ENCODE data around the gene OR2G6.
"Not testable (repeated sequence)": the region's sequence is repeated elsewhere in the genome, so short reads cannot be mapped to it uniquely, and the experiment has no call there.

The OR2G6 gene

DNA sequence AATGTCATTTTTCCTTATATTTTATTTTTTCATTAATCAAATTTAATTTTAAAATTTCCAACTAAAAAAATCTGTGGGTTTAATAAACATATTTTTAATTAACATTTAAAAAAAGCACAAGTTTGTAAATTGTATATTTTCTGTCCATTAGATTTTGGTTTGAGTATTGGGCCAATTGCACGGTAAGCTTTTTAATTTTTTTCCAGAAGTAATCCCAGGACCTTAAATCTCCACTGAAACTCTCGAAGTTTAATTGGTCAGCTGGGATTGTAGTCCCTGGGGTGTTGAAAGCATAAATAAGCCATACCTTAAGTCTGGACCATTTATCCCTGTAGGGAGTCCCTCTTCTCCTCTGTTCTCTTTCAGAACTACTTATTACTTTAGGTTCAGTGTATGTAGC lies at the start of gene OR2G6:
TSS of gene OR2G6 (plus strand) at position 301 of the 400 bp plus-strand sequence. CDS start 13,574 bp downstream, outside the sequence.
- DNase-seq (ENCODE audit: extremely low read depth, low read depth) = not testable (repeated sequence)

GRCh38 chr1:248459117-248459516 lies 48.8 kb upstream of the OR2G6 start:
- DNase-seq (ENCODE audit: extremely low read depth, low read depth) = not testable (repeated sequence)

GRCh38 chr1:248471154-248471553 lies 36.7 kb upstream of the OR2G6 start:
- TF ChIP-seq, protein P1, sequence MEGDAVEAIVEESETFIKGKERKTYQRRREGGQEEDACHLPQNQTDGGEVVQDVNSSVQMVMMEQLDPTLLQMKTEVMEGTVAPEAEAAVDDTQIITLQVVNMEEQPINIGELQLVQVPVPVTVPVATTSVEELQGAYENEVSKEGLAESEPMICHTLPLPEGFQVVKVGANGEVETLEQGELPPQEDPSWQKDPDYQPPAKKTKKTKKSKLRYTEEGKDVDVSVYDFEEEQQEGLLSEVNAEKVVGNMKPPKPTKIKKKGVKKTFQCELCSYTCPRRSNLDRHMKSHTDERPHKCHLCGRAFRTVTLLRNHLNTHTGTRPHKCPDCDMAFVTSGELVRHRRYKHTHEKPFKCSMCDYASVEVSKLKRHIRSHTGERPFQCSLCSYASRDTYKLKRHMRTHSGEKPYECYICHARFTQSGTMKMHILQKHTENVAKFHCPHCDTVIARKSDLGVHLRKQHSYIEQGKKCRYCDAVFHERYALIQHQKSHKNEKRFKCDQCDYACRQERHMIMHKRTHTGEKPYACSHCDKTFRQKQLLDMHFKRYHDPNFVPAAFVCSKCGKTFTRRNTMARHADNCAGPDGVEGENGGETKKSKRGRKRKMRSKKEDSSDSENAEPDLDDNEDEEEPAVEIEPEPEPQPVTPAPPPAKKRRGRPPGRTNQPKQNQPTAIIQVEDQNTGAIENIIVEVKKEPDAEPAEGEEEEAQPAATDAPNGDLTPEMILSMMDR (IDR thresholded peaks at IDR 0.05; ENCODE audit: low read depth, low read length) = no peak
- DNase-seq (ENCODE audit: extremely low read depth, low read depth) = no peak

- DNase-seq (ENCODE audit: extremely low read depth, low read depth) = not testable (repeated sequence)
Observed at GRCh38 chr1:248472111-248472510, 35.8 kb upstream of the OR2G6 start.

GRCh38 chr1:248473051-248473450 lies 34.8 kb upstream of the OR2G6 start, which contains the start of gene OR2T3:
TSS of gene OR2T3 (plus strand) at chr1:248473351. CDS start at chr1:248473351, 0 bp downstream.
- DNase-seq (ENCODE audit: extremely low read depth, low read depth) = not testable (repeated sequence)

- not testable (repeated sequence) for DNase-seq (ENCODE audit: extremely low read depth, low read depth)
Observed at GRCh38 chr1:248475660-248476059, 32.2 kb upstream of the OR2G6 start.

GRCh38 chr1:248481686-248482579 lies 25.9 kb upstream of the OR2G6 start:
- DNase-seq (ENCODE audit: extremely low read depth, low read depth) = not testable (repeated sequence)

- not testable (repeated sequence) for DNase-seq (ENCODE audit: extremely low read depth, low read depth)
Observed at GRCh38 chr1:248488289-248488688, 19.6 kb upstream of the OR2G6 start, which contains the start of gene OR2T5. TSS of gene OR2T5 (plus strand) at chr1:248488589. CDS start at chr1:248488589, 0 bp downstream.

GRCh38 chr1:248496661-248497060 lies 11.2 kb upstream of the OR2G6 start:
- not testable (repeated sequence) for DNase-seq (ENCODE audit: extremely low read depth, low read depth)

- DNase-seq (ENCODE audit: extremely low read depth, low read depth) = not testable (repeated sequence)
Observed at GRCh38 chr1:248500305-248501035, 7.4 kb upstream of the OR2G6 start.

DNA sequence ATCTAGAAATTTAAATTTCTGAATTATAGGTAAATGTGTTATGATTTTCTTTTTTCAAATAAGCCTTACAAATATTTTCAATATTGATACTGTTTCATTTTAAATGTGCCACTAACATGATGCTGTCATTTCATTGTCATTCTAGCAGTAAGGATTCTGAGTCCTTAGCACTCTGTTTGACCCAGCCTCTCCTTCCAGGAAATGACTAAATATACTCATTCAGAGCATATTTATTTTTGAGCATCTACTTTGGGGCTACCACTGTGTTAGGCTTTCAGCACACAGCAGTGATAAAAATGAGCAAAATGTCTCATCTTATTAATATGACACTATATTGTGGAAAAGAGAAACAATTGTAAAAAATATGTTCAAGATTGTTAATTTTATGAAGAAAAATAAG lies 2.3 kb downstream of the OR2G6 start:
- not testable (repeated sequence) for DNase-seq (ENCODE audit: extremely low read depth, low read depth)

- TF ChIP-seq, protein P1 (IDR thresholded peaks at IDR 0.05; ENCODE audit: low read depth, low read length) = no peak
- DNase-seq (ENCODE audit: extremely low read depth, low read depth) = no peak
Observed at GRCh38 chr1:248521856-248522255, 14.0 kb downstream of the OR2G6 start.

DNA sequence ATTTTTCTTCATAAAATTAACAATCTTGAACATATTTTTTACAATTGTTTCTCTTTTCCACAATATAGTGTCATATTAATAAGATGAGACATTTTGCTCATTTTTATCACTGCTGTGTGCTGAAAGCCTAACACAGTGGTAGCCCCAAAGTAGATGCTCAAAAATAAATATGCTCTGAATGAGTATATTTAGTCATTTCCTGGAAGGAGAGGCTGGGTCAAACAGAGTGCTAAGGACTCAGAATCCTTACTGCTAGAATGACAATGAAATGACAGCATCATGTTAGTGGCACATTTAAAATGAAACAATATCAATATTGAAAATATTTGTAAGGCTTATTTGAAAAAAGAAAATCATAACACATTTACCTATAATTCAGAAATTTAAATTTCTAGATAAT lies 29.6 kb downstream of the OR2G6 start:
- DNase-seq (ENCODE audit: extremely low read depth, low read depth) = not testable (repeated sequence)

DNA sequence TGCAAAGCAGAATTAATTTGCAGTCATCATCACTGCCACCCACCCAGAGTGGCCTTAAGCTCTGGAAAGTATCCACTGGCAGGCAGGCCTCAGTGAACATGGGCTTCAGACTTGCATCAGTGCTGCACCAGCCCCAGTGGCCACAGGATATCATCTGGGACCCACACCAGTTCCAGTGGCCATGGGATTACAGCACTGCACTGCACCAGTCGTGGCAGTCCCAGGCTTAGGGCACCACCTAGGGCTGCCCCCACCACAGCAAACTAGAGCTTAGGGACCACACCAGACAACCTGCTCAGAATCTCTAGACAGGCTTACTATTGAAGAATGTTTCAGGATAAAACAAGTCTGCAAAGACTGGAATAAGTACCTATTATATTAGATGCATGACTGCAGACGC lies 39.5 kb downstream of the OR2G6 start:
- DNase-seq (ENCODE audit: extremely low read depth, low read depth) = not testable (repeated sequence)

DNA sequence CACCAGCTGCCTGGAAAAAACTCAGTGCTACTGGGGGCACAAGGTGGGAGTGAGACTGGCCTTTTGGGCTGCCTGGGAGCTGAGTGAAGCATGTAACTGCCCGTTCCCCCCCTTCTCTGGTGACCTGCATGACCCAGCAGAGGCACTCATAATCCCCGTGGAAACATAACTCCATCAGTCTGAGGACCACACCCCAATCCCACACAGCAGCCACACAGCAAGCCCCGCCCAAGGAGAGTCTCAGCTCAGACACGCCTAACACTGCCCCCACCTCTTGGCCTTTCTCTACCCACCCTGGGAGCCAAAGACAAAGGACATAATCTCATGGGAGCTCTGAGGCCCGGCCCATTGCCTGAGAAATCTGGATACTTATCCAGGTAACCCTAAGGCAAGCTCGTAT lies 43.2 kb downstream of the OR2G6 start:
- DNase-seq (ENCODE audit: extremely low read depth, low read depth) = not testable (repeated sequence)

GRCh38 chr1:248562672-248563071 lies 54.8 kb downstream of the OR2G6 start, which contains the start of gene OR2T29:
TSS of gene OR2T29 (minus strand) at chr1:248562772. CDS start at chr1:248559491, 3,281 bp downstream.
- not testable (repeated sequence) for DNase-seq (ENCODE audit: extremely low read depth, low read depth)

DNA sequence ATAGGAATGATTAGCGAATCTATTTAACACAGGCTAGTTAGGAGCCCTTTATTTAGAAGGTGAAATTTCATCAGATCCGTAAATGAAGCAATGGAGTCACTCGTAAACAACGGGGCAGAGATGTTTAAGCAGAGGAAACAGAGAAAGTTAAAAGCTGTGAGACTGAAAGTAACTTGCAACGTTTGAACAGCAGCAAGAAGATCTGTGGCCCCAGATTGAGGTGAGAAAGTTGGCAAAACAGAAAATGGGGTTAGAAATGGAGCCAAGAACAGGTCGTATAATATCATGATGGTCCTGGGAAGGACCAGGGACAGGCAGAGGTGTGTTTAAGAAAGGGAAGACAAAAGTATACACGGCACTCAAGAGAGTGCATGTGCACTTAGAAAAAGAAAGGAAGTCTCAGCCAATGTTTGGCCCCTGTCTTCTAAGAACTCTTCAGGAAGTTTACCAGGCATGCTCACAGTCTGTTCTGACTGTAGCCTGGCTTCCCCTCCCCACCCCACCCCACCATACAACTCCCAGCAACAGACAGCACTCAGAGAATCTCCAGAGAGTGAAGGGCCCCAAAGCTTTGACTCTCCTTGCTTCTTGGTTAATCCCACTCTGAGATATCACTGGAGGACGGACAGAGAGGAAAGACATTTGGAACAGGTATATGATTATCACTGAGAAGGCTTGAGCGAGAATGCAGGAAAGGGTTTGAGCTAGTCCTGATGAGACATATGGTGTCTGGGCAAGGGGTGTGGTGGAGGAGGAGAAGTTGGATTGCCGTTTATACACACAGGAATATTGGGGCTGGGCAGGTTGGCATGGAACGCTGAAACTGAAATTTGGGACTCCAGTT lies 57.9 kb downstream of the OR2G6 start:
- DNase-seq (ENCODE audit: extremely low read depth, low read depth) = not testable (repeated sequence)
